Activated T-helper 17 cell treated with anti-CD3 and anti-CD28 coated beads, Interleukin-2, amount 50 U/mL, for 72 hours (primary cell): ENCODE data around the gene CREB5. TPM values are rescaled to one million over a fixed set of nuclear protein-coding genes. Genes with fewer than 3 reads are reported as not detected.

Experiments
- ATAC-seq: fragments of 150-1000 bp; cut with Tn5 transposase; replicated peaks from 2 replicates; pipeline ENCODE4 v1.10.0; 2021; ENCODE audit warnings: mild to moderate bottlenecking, moderate library complexity
- H3K27ac Mint-ChIP-seq: one replicate; pipeline ENCODE4 v1.8.0; 2022; ENCODE audit warnings: mixed read lengths
- H3K27me3 Mint-ChIP-seq: one replicate; pipeline ENCODE4 v1.8.0; 2022; ENCODE audit warnings: mixed read lengths
- H3K36me3 Mint-ChIP-seq: one replicate; pipeline ENCODE4 v1.8.0; 2022; ENCODE audit warnings: low read depth, mild to moderate bottlenecking, mixed read lengths
- H3K4me1 Mint-ChIP-seq: one replicate; pipeline ENCODE4 v1.8.0; 2022; ENCODE audit warnings: mixed read lengths
- H3K4me3 Mint-ChIP-seq: one replicate; pipeline ENCODE4 v1.8.0; 2022; ENCODE audit warnings: mild to moderate bottlenecking, mixed read lengths
- H3K9me3 Mint-ChIP-seq: one replicate; pipeline ENCODE4 v1.8.0; 2022; ENCODE audit warnings: mixed read lengths
- total RNA-seq, 2 donors: library from RNA; stranded (reverse); gene quantifications; one replicate each; pipeline ENCODE4 v1.2.3, GENCODE V29; 2022

CREB5 gene
- total RNA-seq, 2 donors from 2014 or later = 0.02 TPM; not detected in 1

GRCh38 chr7:28623863-28624262 lies 211.5 kb downstream of the CREB5 start:
- H3K4me3 Mint-ChIP-seq = no peak overlapping the region
- peaks cover 4% of the 10 kb centered on the region for H3K27me3 Mint-ChIP-seq
- ATAC-seq = no peak
- no peak overlapping the region for H3K27ac Mint-ChIP-seq
- no peaks in the 10 kb centered on the region for H3K4me1 Mint-ChIP-seq
- H3K9me3 Mint-ChIP-seq = no peaks in the 10 kb centered on the region
- no peaks in the 10 kb centered on the region for H3K36me3 Mint-ChIP-seq

DNA sequence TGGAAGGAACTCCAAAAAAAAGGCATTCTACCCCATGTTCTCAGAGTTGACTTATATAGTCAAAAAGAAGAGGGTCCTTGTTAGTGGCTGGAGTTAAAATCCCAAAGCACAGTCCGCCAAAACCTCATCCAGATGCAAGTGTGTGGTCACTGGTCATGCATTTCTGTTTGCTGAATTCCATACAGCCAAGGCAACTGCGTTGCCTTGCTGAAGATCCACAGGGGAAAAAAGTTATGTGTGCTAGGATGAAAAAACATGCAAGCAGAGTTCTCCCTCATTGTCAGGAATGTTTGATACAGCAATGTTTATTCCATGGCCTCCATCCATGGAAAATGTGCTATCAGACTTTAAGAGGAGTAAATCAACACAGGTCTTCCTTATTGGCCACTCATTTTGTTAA lies 213.1 kb downstream of the CREB5 start:
- no peak overlapping the region for H3K27ac Mint-ChIP-seq
- H3K4me3 Mint-ChIP-seq = no peak overlapping the region
- ATAC-seq = no peak
- no peaks in the 10 kb centered on the region for H3K9me3 Mint-ChIP-seq
- H3K4me1 Mint-ChIP-seq = no peaks in the 10 kb centered on the region
- H3K27me3 Mint-ChIP-seq = peaks cover 2% of the 10 kb centered on the region
- H3K36me3 Mint-ChIP-seq = no peaks in the 10 kb centered on the region

DNA sequence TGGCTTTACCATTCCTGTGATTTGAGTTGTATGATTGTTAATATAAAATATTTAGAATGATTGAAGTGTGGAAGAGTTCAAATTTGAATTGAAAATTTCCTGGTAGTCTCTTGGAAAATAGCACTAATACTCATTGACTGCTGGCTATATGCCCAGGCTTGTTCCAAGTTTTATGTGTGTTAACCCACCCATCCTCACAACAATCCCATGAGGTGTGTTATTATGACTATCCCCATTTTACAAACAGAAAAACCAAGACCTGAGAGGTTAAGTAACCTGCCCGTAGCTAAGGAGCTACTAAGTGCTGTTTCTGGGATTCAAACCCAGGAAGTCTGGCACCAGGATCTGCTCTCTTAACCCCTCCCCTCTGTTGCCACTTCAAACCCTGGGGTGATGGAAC lies 213.9 kb downstream of the CREB5 start:
- no peak for ATAC-seq
- H3K4me3 Mint-ChIP-seq = no peak overlapping the region
- H3K4me1 Mint-ChIP-seq = no peaks in the 10 kb centered on the region
- H3K9me3 Mint-ChIP-seq = no peaks in the 10 kb centered on the region
- no peaks in the 10 kb centered on the region for H3K27me3 Mint-ChIP-seq
- H3K27ac Mint-ChIP-seq = no peak overlapping the region
- H3K36me3 Mint-ChIP-seq = no peaks in the 10 kb centered on the region

DNA sequence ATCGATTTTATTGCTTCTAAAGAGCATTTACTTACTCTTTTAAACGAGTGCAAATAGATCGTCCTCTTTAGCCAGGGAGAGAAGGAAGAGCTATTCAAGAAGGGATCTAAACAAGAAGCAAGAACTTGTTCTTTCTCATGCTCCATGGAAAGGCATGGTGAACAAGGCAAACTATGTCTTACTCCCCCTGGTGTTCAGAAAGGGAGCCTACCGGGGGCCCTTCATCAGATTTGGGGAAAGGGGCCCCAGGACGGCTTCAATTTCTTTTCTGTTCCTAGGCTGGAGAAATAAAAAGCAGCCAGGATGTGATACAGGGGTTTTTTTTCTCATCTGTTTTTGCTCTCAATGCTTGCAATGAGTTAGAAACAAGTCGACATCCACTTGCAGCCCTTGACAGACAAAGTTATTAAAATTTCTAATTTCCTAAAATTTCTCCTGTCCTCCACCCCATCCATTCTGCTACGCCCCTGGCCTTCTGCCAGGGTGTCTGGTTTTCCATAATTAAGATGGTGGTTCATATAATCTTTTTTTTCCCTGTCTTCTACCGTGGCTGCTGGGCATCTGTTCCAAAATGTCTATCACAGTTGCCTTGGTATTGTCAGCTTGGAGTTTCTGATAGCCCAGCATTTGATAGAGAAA lies 214.4 kb downstream of the CREB5 start:
- ATAC-seq = no peak

GRCh38 chr7:28627263-28627653 lies 214.9 kb downstream of the CREB5 start:
- no peaks in the 10 kb centered on the region for H3K4me1 Mint-ChIP-seq
- no peaks in the 10 kb centered on the region for H3K9me3 Mint-ChIP-seq
- H3K4me3 Mint-ChIP-seq = no peak overlapping the region
- no peak for ATAC-seq
- no peaks in the 10 kb centered on the region for H3K36me3 Mint-ChIP-seq
- H3K27ac Mint-ChIP-seq = no peak overlapping the region
- peaks cover 3% of the 10 kb centered on the region for H3K27me3 Mint-ChIP-seq

More for the DNA sequence above, 214.4 kb downstream of the CREB5 start:
- Mint-ChIP-seq H3K9me3 (no peaks in the 10 kb centered on the region), H3K4me1 (no peaks in the 10 kb centered on the region), H3K36me3 (no peaks in the 10 kb centered on the region), H3K4me3 (no peak overlapping the region), H3K27me3 (peaks cover 2% of the 10 kb centered on the region), H3K27ac (no peak overlapping the region)

- no peaks in the 10 kb centered on the region for H3K9me3 Mint-ChIP-seq
- H3K4me1 Mint-ChIP-seq = no peaks in the 10 kb centered on the region
- H3K36me3 Mint-ChIP-seq = no peaks in the 10 kb centered on the region
- no peak for ATAC-seq
- no peak overlapping the region for H3K27ac Mint-ChIP-seq
- no peak overlapping the region for H3K4me3 Mint-ChIP-seq
- peaks cover 3% of the 10 kb centered on the region for H3K27me3 Mint-ChIP-seq
Measured at GRCh38 chr7:28627896-28628295, 215.6 kb downstream of the CREB5 start.

DNA sequence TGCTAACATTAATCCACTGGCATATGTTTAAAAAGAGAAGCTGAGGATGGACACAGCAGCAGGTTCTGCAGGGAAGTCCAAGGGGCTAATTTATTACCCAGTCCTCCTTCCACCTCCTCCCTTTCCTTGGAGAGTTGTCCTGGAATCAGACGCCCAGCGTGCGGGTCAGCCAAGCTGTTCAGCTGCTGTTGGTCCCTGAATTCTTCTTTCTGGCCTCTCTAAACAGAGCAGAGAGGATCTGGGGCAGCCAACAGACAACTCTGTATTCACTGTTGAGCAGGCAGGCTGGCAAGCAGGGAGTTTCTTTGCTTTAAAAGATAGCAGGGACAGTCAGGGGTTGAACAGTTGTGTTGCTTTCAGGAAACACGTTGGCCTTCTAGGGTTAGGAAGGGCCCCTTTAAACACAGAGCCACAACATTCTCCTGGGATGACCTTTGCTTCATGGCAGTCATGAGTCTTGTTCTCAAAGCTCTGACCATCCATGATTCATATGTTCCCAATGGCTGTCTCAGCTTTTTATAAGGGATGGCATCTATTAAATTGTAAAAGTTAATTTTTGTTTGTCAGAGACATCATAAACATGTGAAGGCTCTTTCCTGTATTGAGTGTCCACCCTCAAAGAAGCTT lies 217.0 kb downstream of the CREB5 start:
- Mint-ChIP-seq H3K4me1 (no peaks in the 10 kb centered on the region), H3K27me3 (peaks cover 3% of the 10 kb centered on the region), H3K27ac (no peak overlapping the region), H3K4me3 (no peak overlapping the region), H3K9me3 (no peaks in the 10 kb centered on the region), H3K36me3 (no peaks in the 10 kb centered on the region)
- no peak for ATAC-seq

DNA sequence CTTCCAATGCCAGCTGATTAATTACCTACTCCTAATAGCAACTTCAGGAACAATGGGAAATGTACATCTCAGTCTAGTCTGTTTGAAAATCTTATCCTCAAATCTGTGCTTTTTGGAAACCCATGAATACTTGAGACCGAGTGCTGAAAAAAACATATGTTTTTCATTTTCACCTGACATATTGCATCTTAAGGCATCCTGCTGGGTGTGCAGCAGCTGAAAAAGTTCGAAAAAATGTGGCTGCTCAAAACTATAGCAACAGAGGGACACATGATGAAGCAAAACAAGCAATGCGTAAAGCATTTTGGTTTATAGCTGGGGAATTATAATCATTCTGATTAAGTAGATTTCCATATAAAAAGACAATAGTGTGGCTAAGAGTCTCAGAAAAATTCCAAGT lies 218.0 kb downstream of the CREB5 start:
- no peak for ATAC-seq
- Mint-ChIP-seq H3K27ac (no peak overlapping the region), H3K36me3 (no peaks in the 10 kb centered on the region), H3K9me3 (no peaks in the 10 kb centered on the region), H3K4me1 (no peaks in the 10 kb centered on the region), H3K27me3 (peaks cover 3% of the 10 kb centered on the region), H3K4me3 (no peak overlapping the region)

GRCh38 chr7:28631995-28632394 lies 219.7 kb downstream of the CREB5 start:
- Mint-ChIP-seq H3K27me3 (peaks cover 3% of the 10 kb centered on the region), H3K4me3 (no peak overlapping the region), H3K27ac (no peak overlapping the region), H3K36me3 (no peaks in the 10 kb centered on the region), H3K4me1 (no peaks in the 10 kb centered on the region), H3K9me3 (no peaks in the 10 kb centered on the region)
- no peak for ATAC-seq

- no peak overlapping the region for H3K27ac Mint-ChIP-seq
- peaks cover 9% of the 10 kb centered on the region for H3K27me3 Mint-ChIP-seq
- no peak for ATAC-seq
- H3K4me1 Mint-ChIP-seq = no peaks in the 10 kb centered on the region
- H3K36me3 Mint-ChIP-seq = no peaks in the 10 kb centered on the region
- H3K9me3 Mint-ChIP-seq = peaks cover 4% of the 10 kb centered on the region
- no peak overlapping the region for H3K4me3 Mint-ChIP-seq
Measured at GRCh38 chr7:28638914-28639313, 226.6 kb downstream of the CREB5 start.

GRCh38 chr7:28640001-28640400 lies 227.7 kb downstream of the CREB5 start:
- Mint-ChIP-seq H3K4me3 (no peak overlapping the region), H3K27me3 (peaks cover 12% of the 10 kb centered on the region), H3K27ac (no peak overlapping the region), H3K36me3 (no peaks in the 10 kb centered on the region), H3K4me1 (no peaks in the 10 kb centered on the region), H3K9me3 (peaks cover 4% of the 10 kb centered on the region)
- no peak for ATAC-seq

DNA sequence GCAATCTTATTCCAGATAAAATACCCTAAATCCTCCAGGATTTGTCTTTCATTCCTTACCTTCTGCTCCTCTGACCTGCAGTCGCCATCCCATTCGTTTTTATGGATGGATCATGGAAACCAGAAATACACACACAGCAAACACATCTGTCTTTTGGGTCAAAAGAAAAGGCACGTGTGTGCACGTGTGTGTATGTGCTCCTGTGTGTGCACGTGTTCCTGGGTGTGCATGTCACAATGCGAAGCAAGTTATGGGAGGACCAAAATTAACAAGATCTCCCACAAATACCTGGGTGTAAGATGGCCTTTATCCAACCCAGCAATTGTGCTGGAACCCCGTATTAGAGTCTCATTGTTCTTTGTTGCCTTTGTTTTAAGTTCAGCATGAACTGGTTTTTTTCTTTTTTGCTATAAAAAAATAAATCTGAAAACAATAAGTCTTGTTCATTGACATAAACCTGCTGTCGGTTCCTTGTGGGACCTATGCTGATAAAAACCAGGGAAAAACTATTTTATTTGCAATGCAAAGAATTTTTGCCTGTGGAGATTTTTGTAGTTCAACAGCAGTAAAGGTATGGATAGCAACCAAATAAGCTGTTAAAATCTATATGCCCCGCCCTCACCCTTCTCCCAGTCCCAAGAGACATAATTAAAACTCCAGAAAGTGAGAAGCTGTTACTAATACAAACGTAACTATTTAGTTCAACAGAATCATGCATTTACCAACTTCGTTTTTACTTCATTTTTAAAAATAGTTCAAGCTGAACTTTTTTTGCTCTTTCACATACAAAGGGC lies 229.6 kb downstream of the CREB5 start:
- Mint-ChIP-seq H3K27me3 (peaks cover 12% of the 10 kb centered on the region), H3K4me1 (no peaks in the 10 kb centered on the region), H3K36me3 (no peaks in the 10 kb centered on the region), H3K9me3 (peaks cover 4% of the 10 kb centered on the region), H3K4me3 (no peak overlapping the region), H3K27ac (no peak overlapping the region)
- ATAC-seq = no peak

- Mint-ChIP-seq H3K9me3 (no peaks in the 10 kb centered on the region), H3K4me1 (no peaks in the 10 kb centered on the region), H3K4me3 (no peak overlapping the region), H3K36me3 (no peaks in the 10 kb centered on the region), H3K27ac (no peak overlapping the region), H3K27me3 (peaks cover 7% of the 10 kb centered on the region)
- no peak for ATAC-seq
Measured at GRCh38 chr7:28643188-28643569, 230.9 kb downstream of the CREB5 start.

- Mint-ChIP-seq H3K4me1 (no peaks in the 10 kb centered on the region), H3K36me3 (no peaks in the 10 kb centered on the region), H3K27me3 (peaks cover 7% of the 10 kb centered on the region), H3K9me3 (no peaks in the 10 kb centered on the region), H3K4me3 (no peak overlapping the region), H3K27ac (no peak overlapping the region)
- ATAC-seq = no peak
Measured at GRCh38 chr7:28643584-28644340, 231.4 kb downstream of the CREB5 start.
